ENCODE data around the gene CPM. TPM values are rescaled to one million over a fixed set of nuclear protein-coding genes. Genes with fewer than 3 reads are reported as not detected.

CPM gene
- total and polyA plus RNA-seq, 9 donors, result 21.3 to 64.6 (median 37.9) TPM

DNA sequence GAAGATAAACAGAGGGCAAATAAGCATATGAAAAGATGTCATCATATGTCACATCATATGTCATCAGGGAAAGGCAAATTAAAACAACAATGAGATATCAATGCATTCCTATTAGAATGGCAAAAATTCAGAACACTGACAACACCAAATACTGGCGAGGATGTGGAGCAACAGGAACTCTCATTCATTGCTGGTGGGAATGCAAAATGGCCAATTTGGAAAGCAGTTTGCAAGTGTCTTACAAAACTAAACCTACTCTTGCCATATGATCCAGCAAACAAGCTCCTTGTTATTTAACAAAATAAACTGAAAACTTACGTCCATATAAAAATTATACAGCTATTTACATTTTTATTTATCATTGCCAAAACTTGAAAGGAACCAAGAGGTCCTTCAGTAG is 32.7 kb downstream of the CPM start:
- H3K4me1 ChIP-seq (ENCODE audit: insufficient read depth), result peaks cover 5% of the 10 kb centered on the region
- intact Hi-C loops (cut with DNase I), result no loop called here
- no peak overlapping the region for H3K27ac ChIP-seq
- WGBS, 3 donors, result 45 to 67% (median 49%) methylated on average over 2 of the region's 2 CpGs
- H3K4me3 ChIP-seq, result no peak overlapping the region
- H3K9me3 ChIP-seq, result no peaks in the 10 kb centered on the region
- DNase-seq, result no peak
- H3K27me3 ChIP-seq, result no peaks in the 10 kb centered on the region
- TF ChIP-seq EP300 (IDR thresholded peaks at IDR 0.05), result no peak
- TF ChIP-seq, protein P1, sequence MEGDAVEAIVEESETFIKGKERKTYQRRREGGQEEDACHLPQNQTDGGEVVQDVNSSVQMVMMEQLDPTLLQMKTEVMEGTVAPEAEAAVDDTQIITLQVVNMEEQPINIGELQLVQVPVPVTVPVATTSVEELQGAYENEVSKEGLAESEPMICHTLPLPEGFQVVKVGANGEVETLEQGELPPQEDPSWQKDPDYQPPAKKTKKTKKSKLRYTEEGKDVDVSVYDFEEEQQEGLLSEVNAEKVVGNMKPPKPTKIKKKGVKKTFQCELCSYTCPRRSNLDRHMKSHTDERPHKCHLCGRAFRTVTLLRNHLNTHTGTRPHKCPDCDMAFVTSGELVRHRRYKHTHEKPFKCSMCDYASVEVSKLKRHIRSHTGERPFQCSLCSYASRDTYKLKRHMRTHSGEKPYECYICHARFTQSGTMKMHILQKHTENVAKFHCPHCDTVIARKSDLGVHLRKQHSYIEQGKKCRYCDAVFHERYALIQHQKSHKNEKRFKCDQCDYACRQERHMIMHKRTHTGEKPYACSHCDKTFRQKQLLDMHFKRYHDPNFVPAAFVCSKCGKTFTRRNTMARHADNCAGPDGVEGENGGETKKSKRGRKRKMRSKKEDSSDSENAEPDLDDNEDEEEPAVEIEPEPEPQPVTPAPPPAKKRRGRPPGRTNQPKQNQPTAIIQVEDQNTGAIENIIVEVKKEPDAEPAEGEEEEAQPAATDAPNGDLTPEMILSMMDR (IDR thresholded peaks at IDR 0.05), result no peak
- TF ChIP-seq POLR2A (IDR thresholded peaks at IDR 0.05), result no peak
- no peaks in the 10 kb centered on the region for H3K36me3 ChIP-seq

DNA sequence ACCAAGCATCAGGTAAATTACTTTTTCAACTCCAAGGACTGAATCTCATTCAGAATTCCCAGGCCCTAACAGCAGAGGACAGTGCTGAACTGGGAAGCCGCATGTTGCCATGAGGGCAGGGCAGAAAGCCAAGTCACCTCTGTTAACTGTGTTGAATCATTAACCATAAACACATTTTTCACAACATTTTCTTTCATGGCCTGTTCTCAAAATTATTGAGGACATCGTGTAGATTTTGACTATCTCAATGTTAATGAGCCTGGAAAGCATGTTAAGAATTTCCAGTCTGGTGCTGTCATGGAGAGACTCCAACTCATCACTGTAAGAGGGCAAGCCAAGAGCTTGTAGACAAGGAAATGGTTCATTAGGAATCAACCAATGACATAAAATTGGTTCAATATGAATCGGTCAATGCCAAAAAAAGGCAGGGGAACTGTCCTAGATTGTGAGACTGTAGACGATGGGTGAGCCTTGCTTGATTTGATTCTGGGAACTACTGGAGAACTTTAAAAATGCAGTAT is 33.7 kb downstream of the CPM start:
- Histone ChIP-seq H3K4me1 (ENCODE audit: insufficient read depth) (peaks cover 5% of the 10 kb centered on the region), H3K27ac (no peak overlapping the region)

DNA sequence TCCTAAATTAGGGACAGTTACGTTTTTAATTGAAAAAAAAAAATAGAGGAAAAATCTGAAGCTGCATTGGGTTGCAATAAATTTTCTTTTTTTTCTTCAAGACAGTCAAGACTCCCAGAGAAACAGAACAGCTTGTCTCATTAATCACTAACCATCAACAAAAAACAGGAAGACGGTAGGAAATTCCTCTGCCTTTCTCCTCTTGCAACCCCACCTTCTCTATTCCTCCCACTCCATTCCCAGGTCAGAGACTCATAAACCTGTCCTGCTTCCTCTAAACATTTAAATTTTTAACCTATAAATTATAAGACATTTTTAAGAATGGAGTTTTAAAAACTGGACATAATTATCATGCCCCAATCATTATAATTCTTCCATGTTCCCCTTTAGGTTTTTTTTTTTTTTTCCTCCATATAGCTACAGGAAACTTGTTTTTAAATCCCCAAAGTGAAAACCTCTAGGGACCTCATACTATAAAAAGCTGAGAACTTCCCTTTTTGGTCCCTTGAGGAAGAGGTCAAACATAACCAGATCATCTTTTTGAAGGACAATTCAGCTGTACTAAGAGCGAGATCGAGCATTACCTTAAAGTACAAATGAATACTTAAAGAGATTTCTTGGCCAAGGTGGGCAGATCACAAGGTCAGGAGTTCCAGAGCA is 36.0 kb downstream of the CPM start:
- Histone ChIP-seq H3K27me3 (no peaks in the 10 kb centered on the region), H3K9me3 (no peaks in the 10 kb centered on the region), H3K36me3 (no peaks in the 10 kb centered on the region), H3K4me1 (ENCODE audit: insufficient read depth) (peaks cover 5% of the 10 kb centered on the region), H3K27ac (no peak overlapping the region), H3K4me3 (no peak overlapping the region)
- no peak for DNase-seq
- intact Hi-C loops (cut with DNase I), result loop anchor here in 1 of 4 donors (10.0 kb wide), 1 partner anchor 258 kb away; no protein-coding TSS in a partner anchor
- WGBS, 3 donors, result 43 to 61% (median 57%) methylated on average over 4 of the region's 4 CpGs
- TF ChIP-seq, protein P1 (IDR thresholded peaks at IDR 0.05), result no peak
- TF ChIP-seq EP300 (IDR thresholded peaks at IDR 0.05) (no peak), POLR2A (IDR thresholded peaks at IDR 0.05) (no peak)

More for the DNA sequence above, 33.7 kb downstream of the CPM start:
- Histone ChIP-seq H3K9me3 (no peaks in the 10 kb centered on the region), H3K4me3 (no peak overlapping the region), H3K27me3 (no peaks in the 10 kb centered on the region), H3K36me3 (no peaks in the 10 kb centered on the region)
- TF ChIP-seq, protein P1 (IDR thresholded peaks at IDR 0.05), result peak in 2 of 3 donors; percentile 22 to 36
- TF ChIP-seq EP300 (IDR thresholded peaks at IDR 0.05), result no peak
- intact Hi-C loops (cut with DNase I), result loop anchor here in 1 of 4 donors (10.0 kb wide), 1 partner anchor 255 kb away; no protein-coding TSS in a partner anchor
- 42 to 50% (median 46%) methylated on average over 4 of the region's 4 CpGs for WGBS, 3 donors
- DNase-seq, result peak; percentile 54 to 82 (median 77)

DNA sequence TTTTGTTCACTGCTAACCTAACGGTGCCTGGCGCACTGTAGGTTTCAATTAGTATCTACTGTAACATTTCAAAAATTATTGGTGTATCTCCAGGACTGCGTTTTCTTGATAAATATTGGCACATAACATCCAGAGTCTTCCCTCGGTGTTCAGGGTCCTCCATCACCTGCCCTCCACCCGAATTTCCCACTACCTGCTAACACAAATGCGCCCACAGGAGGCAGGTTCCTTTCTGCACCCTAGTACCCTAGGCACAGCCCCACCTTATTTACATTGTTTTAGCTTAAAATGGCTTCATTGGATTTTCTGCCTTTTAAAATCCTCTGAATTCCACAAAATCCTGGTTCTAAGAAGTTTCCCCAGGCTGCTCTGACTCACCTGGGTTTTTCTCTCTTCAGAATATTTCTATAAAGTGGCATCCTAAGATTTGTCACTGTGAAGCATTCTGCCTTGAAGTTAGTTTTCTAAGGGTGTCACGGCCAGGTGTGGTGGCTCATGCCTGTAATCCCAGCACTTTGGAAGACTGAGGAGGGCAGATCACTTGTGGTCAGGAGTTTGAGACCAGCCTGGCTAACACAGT is 38.6 kb downstream of the CPM start:
- DNase-seq, result no peak
- TF ChIP-seq, protein P1 (IDR thresholded peaks at IDR 0.05), result no peak
- no peak for TF ChIP-seq EP300 (IDR thresholded peaks at IDR 0.05)
- TF ChIP-seq POLR2A (IDR thresholded peaks at IDR 0.05), result no peak
- no peaks in the 10 kb centered on the region for H3K27me3 ChIP-seq
- intact Hi-C loops (cut with DNase I), result loop anchor here in 1 of 4 donors (10.0 kb wide), 1 partner anchor 260 kb away; no protein-coding TSS in a partner anchor
- no peak overlapping the region for H3K27ac ChIP-seq
- no peaks in the 10 kb centered on the region for H3K9me3 ChIP-seq
- H3K4me3 ChIP-seq, result no peak overlapping the region
- H3K36me3 ChIP-seq, result no peaks in the 10 kb centered on the region
- H3K4me1 ChIP-seq (ENCODE audit: insufficient read depth), result peaks cover 7% of the 10 kb centered on the region
- WGBS, 3 donors, result 90 to 91% (median 91%) methylated on average over 7 of the region's 7 CpGs
